RWPE2 (cell line): ENCODE data around the gene CDKN2AIP.
A peak's percentile ranks its signal among the peaks of the same experiment; 100 is the strongest.

Source experiments
- ATAC-seq: fragments of 200-7000 bp; cut with Tn5 transposase; 3 replicates; pipeline ENCODE4 v1.9.1; 2021; ENCODE audit warnings: low read depth
- DNase-seq: peaks from one replicate; pipeline ENCODE4 v3.0.0-alpha.2; 2020; ENCODE audit warnings: low spot score
- H3K27ac ChIP-seq: fragments of 450-650 bp; 2 replicates; pipeline ENCODE4 v1.5.1; 2017; ENCODE audit warnings: mild to moderate bottlenecking; ENCODE audit not compliant: poor library complexity, severe bottlenecking
- H3K27me3 ChIP-seq: fragments of 250-450 bp; sonication (Bioruptor Pico); 2 replicates; pipeline ENCODE4 v1.5.1; 2021; ENCODE audit warnings: mild to moderate bottlenecking, moderate library complexity; ENCODE audit not compliant: insufficient read depth, poor library complexity, severe bottlenecking
- H3K36me3 ChIP-seq: fragments of 250-450 bp; sonication (Bioruptor Pico); 2 replicates; pipeline ENCODE4 v1.5.1; 2020; ENCODE audit warnings: low read depth, mild to moderate bottlenecking, moderate library complexity
- H3K4me1 ChIP-seq: fragments of 250-450 bp; sonication (Bioruptor Pico); 2 replicates; pipeline ENCODE4 v1.5.1; 2021; ENCODE audit warnings: mild to moderate bottlenecking, moderate library complexity; ENCODE audit not compliant: insufficient read depth, poor library complexity, severe bottlenecking
- H3K4me3 ChIP-seq: fragments of 250-450 bp; sonication (Bioruptor Pico); 2 replicates; pipeline ENCODE4 v1.5.1; 2021; ENCODE audit warnings: mild to moderate bottlenecking, moderate library complexity; ENCODE audit not compliant: severe bottlenecking
- H3K9me3 ChIP-seq: fragments of 250-450 bp; sonication (Bioruptor Pico); 2 replicates; pipeline ENCODE4 v1.5.1; 2021; ENCODE audit warnings: mild to moderate bottlenecking, moderate library complexity; ENCODE audit not compliant: severe bottlenecking
- TF ChIP-seq, protein P1 (sequence below): fragments of 450-650 bp; IDR thresholded peaks from one replicate; pipeline ENCODE4 v1.5.1; 2017; ENCODE audit warnings: mild to moderate bottlenecking, moderate library complexity; ENCODE audit not compliant: poor library complexity, severe bottlenecking

CDKN2AIP gene

DNA sequence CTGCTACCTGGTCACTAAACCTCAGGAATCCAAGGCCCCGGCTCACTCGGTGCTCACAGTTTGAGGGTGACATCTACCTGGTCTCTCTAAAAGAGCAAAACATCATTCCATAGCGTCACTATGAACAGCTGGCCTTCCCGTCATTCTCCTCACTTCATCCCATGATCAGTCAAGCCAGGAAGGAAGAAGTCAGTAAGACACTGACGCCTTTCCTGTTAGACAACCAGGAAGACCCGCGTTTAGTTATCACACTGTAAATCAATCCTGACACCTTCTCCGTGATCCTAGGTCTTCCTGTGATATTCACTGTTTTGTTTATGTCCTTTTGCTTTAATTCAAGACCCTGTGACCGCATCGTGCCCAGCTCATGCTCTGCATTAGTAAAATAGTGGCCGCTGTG is 31.6 kb upstream of the CDKN2AIP start:
- Histone ChIP-seq H3K27ac (no peak overlapping the region), H3K36me3 (no peaks in the 10 kb centered on the region), H3K4me1 (no peaks in the 10 kb centered on the region), H3K9me3 (no peaks in the 10 kb centered on the region), H3K4me3 (no peak overlapping the region), H3K27me3 (no peaks in the 10 kb centered on the region)
- no peak for DNase-seq
- TF ChIP-seq, protein P1, sequence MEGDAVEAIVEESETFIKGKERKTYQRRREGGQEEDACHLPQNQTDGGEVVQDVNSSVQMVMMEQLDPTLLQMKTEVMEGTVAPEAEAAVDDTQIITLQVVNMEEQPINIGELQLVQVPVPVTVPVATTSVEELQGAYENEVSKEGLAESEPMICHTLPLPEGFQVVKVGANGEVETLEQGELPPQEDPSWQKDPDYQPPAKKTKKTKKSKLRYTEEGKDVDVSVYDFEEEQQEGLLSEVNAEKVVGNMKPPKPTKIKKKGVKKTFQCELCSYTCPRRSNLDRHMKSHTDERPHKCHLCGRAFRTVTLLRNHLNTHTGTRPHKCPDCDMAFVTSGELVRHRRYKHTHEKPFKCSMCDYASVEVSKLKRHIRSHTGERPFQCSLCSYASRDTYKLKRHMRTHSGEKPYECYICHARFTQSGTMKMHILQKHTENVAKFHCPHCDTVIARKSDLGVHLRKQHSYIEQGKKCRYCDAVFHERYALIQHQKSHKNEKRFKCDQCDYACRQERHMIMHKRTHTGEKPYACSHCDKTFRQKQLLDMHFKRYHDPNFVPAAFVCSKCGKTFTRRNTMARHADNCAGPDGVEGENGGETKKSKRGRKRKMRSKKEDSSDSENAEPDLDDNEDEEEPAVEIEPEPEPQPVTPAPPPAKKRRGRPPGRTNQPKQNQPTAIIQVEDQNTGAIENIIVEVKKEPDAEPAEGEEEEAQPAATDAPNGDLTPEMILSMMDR: no peak
- ATAC-seq: no peak

DNA sequence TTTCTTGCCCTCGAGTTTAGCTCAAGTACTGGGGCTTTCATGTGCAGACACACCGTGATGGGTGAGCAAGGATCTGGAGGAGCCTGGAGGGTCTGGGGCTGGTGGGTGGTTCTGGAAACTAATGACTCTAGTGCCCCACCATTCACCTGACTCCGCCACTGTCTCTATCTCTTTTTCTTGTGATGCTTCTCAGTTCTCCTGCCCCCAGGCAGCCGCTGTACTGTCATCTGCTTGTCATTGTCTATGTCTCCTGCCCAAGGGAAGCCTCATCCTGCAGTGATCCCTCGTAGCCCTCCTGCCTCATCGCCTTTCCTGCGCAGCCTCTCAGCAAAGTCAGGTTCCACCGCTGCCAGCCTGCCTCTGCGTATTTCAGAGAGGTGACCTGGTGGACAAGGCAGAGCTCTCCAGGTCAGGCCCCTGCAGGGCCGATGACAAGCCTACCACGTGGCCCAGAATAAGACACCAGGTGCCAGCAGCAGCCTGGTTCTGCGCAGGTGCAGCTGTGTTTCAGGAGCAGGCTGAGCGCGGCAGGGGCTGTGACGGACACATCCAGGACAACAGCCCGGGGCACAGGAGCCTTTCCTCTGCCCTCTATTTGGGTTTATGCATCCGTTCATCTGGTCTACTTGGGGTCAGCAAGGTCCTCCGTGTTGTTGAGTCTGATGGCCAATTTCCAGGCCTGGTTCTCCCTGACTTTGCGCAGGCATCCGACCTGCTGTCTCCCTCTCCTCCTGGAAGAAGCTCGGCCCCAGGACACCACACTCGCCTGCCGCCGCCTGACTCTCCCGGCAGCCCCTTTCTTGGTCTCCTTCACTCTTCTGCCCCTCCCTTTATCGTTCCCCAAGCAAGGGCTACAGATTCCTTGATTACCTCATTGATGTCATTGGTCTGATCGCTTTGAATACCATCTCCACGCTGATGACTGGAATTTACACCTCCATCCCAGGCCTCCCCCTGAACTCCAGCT is 30.9 kb upstream of the CDKN2AIP start:
- H3K9me3 ChIP-seq: no peaks in the 10 kb centered on the region
- no peak overlapping the region for H3K27ac ChIP-seq
- H3K27me3 ChIP-seq: no peaks in the 10 kb centered on the region
- TF ChIP-seq, protein P1: no peak
- ATAC-seq: no peak
- no peaks in the 10 kb centered on the region for H3K4me1 ChIP-seq
- no peaks in the 10 kb centered on the region for H3K36me3 ChIP-seq
- H3K4me3 ChIP-seq: no peak overlapping the region
- DNase-seq: no peak

DNA sequence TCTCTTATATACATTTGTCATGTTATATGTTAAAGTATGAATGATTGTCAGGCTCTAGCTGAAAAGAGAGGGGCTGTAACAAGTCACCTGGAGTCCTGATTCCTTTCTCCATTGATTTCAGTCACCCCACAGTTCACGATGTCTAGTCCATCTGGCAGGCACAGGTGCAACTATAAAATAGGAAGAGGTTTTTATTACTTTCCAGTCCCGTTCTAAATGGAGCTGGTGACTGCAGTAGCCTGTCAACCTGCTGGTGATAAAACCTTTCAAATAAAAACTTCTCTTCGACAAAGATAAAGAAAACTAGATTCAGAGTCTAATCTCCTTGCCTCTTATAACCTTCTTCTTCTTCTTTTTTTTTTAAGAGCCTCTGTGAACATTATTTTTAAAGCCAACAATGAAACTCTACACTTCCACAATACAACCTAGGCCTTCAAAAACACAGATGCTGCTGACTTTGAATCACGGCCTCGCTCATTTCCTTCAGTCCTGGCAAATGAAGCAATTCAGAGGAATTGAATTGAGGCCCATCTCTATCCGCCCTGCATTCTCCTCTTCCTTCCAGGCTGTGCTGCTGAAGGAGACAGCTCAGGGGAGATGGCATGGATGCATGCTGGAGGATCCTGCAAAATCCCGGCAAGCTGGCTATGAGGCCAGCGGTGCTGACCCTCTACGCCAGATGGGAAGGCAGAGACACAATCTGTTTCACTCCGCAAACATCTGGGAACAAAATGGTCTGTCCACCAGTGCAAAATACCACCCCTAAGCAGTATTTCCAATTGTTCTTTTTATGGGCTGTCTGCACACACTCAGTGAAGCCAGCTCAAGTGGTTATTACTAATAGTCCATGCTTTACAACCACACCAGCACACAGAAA is 27.3 kb upstream of the CDKN2AIP start:
- no peaks in the 10 kb centered on the region for H3K27me3 ChIP-seq
- DNase-seq: no peak
- H3K4me3 ChIP-seq: no peak overlapping the region
- H3K27ac ChIP-seq: no peak overlapping the region
- no peaks in the 10 kb centered on the region for H3K36me3 ChIP-seq
- H3K9me3 ChIP-seq: no peaks in the 10 kb centered on the region
- no peaks in the 10 kb centered on the region for H3K4me1 ChIP-seq
- no peak for ATAC-seq
- TF ChIP-seq, protein P1: no peak

DNA sequence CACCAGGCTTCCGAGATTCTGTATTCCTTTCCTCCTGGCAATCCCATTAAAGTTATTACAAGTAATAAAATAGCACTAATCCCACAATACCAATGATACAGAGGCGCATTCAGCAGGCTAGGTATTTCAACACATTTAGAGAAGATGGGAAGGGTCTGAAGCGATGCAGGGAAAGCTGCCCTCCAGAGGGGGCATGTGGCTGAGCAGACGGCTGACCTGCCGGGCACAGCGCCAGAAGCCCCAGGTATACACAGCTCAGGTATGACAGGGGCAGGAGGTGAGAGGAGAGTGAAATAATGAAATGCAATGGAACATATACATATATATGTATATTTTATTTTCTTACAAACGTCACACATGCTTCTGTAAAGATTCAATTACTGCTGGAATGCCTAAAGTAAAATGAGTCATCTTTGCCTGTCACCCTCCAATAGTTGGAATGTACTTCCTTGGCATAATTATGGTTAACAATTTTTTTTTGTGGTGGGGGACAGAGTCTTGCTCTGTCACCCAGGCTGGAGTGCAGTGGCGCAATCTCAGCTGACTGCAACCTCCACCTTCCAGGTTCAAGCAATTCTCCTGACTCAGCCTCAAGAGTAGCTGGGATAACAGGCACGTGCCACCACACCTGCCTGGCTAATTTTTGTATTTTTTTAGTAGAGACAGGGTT is 21.3 kb upstream of the CDKN2AIP start:
- no peaks in the 10 kb centered on the region for H3K9me3 ChIP-seq
- no peak for DNase-seq
- peak; percentile 85 for ATAC-seq

More for the DNA sequence above, 21.3 kb upstream of the CDKN2AIP start:
- Histone ChIP-seq H3K4me3 (no peak overlapping the region), H3K27me3 (no peaks in the 10 kb centered on the region), H3K4me1 (peaks cover 16% of the 10 kb centered on the region), H3K36me3 (no peaks in the 10 kb centered on the region), H3K27ac (peak overlapping the region; percentile 43)
- TF ChIP-seq, protein P1: peak; percentile 22
